GM12878 (cell line): ENCODE results near the gene ITGA8. TPM values are rescaled to one million over a fixed set of nuclear protein-coding genes. Genes with fewer than 3 reads are reported as not detected.

Source experiments
- ATAC-seq: fragments of 200-7000 bp; cut with Tn5 transposase; 3 replicates; pipeline ENCODE4 v1.9.1; 2020; ENCODE audit warnings: mild to moderate bottlenecking, moderate library complexity
- BruUV-seq: library from RNA; stranded (reverse); fragments of 400-500 nt; replicated peaks from 2 replicates; lab custom pipeline; 2021; lab: Mats Ljungman, UMichigan
- CTCF ChIA-PET: fragments of 300-600 bp; sonication (Branson Sonifier 250); formaldehyde crosslinking; extraction: SDS; loops from one replicate; lab custom pipeline; 2021; ENCODE audit warnings: inconsistent platforms; lab: Yijun Ruan, JAX
- POLR2A ChIA-PET: fragments of 350-600 bp; formaldehyde crosslinking; extraction: SDS; loops from one replicate; lab custom pipeline; 2021; ENCODE audit warnings: inconsistent platforms; lab: Charles Lee
- RAD21 ChIA-PET: fragments of 300-600 bp; sonication (Branson Sonifier 250); formaldehyde crosslinking; loops from one replicate; lab custom pipeline; 2023; ENCODE audit warnings: antibody characterized with exemption; ENCODE audit not compliant: unreplicated experiment; lab: Charles Lee
- SMC1A ChIA-PET: fragments of 300-600 bp; sonication (Branson Sonifier 250); formaldehyde crosslinking; loops from one replicate; lab custom pipeline; 2023; ENCODE audit not compliant: unreplicated experiment, uncharacterized antibody; lab: Charles Lee
- DNase-seq: peaks from one replicate; pipeline ENCODE4 v3.0.0-alpha.2; 2011; ENCODE audit warnings: low read depth, low spot score
- FAIRE-seq: peaks from 3 replicates; lab custom pipeline; 2011; peaks lifted over from hg19 to GRCh38; lab: Jason Lieb, UNC
- H2AFZ ChIP-seq: 2 replicates; pipeline ENCODE4 v1.6.0; 2011; ENCODE audit warnings: low read depth, low read length, control low read depth; ENCODE audit not compliant: control insufficient read depth
- H3K27ac ChIP-seq: 2 replicates; pipeline ENCODE4 v1.5.1; 2011; ENCODE audit warnings: control low read depth; ENCODE audit not compliant: control insufficient read depth, insufficient read depth
- H3K27me3 ChIP-seq, 2 experiments: replicated peaks in 1 of 2; 2 replicates each; pipeline versions ENCODE4 v1.6.0 to v1.6.1; 2011; ENCODE audit warnings: low read length in 1 of 2; ENCODE audit not compliant: control insufficient read depth in 2 of 2, insufficient read depth in 2 of 2
- H3K36me3 ChIP-seq, 2 experiments: 2 replicates each; pipeline ENCODE4 v1.5.1; 2011; ENCODE audit warnings: low read length in 1 of 2; ENCODE audit not compliant: control insufficient read depth in 2 of 2, insufficient read depth in 2 of 2
- H3K4me1 ChIP-seq: 2 replicates; pipeline ENCODE4 v1.6.1; 2011; ENCODE audit warnings: mild to moderate bottlenecking, low read length, moderate library complexity, mixed read lengths; ENCODE audit not compliant: control insufficient read depth, insufficient read depth
- H3K4me2 ChIP-seq: 2 replicates; pipeline ENCODE4 v1.6.0; 2011; ENCODE audit warnings: control low read depth; ENCODE audit not compliant: control insufficient read depth, insufficient read depth
- H3K4me3 ChIP-seq: fragments of 200-600 bp; sonication (generic); 2 replicates; pipeline ENCODE4 v1.5.1; 2016
- H3K79me2 ChIP-seq: 2 replicates; pipeline ENCODE4 v1.6.0; 2011; ENCODE audit warnings: low read length; ENCODE audit not compliant: control insufficient read depth, insufficient read depth
- H3K9ac ChIP-seq: 2 replicates; pipeline ENCODE4 v1.8.0; 2011; ENCODE audit warnings: low read length, control low read depth, mixed read lengths; ENCODE audit not compliant: control insufficient read depth, insufficient read depth
- H3K9me3 ChIP-seq: replicated peaks from 3 replicates; pipeline ENCODE4 v1.5.1; 2011; ENCODE audit warnings: mild to moderate bottlenecking, low read length; ENCODE audit not compliant: control insufficient read depth, insufficient read depth
- H4K20me1 ChIP-seq: 2 replicates; pipeline ENCODE4 v1.6.0; 2011; ENCODE audit not compliant: control insufficient read depth, insufficient read depth
- ATF7 ChIP-seq: fragments of 450-650 bp; IDR thresholded peaks from 2 replicates; pipeline ENCODE4 v1.6.1; 2016; ENCODE audit warnings: low read depth, mild to moderate bottlenecking
- CHD2 ChIP-seq: IDR thresholded peaks from 2 replicates; pipeline ENCODE4 v1.6.1; 2011; ENCODE audit warnings: low read depth, low read length, improper control_type of control experiment, borderline replicate concordance
- FOS ChIP-seq: IDR thresholded peaks from 3 replicates; pipeline ENCODE4 v1.6.1; 2011; ENCODE audit warnings: borderline replicate concordance; ENCODE audit not compliant: insufficient read length; ENCODE audit errors: extremely low read depth
- FOXK2 ChIP-seq: fragments of 450-650 bp; IDR thresholded peaks from 2 replicates; pipeline ENCODE4 v1.6.1; 2017; ENCODE audit warnings: mild to moderate bottlenecking, moderate library complexity
- NBN ChIP-seq: fragments of 450-650 bp; IDR thresholded peaks from 2 replicates; pipeline ENCODE4 v1.6.1; 2016
- RELA ChIP-seq: fragments of 450-650 bp; IDR thresholded peaks from 2 replicates; pipeline ENCODE4 v1.8.0; 2014; ENCODE audit warnings: borderline replicate concordance; ENCODE audit not compliant: partially characterized antibody
- RUNX3 ChIP-seq: IDR thresholded peaks from 2 replicates; pipeline ENCODE4 v1.6.1; 2012; ENCODE audit warnings: low read length, inconsistent platforms
- SMARCA5 ChIP-seq: fragments of 450-650 bp; IDR thresholded peaks from 2 replicates; pipeline ENCODE4 v1.6.1; 2017; ENCODE audit warnings: mild to moderate bottlenecking
- SUPT20H ChIP-seq: IDR thresholded peaks from 2 replicates; pipeline ENCODE4 v1.6.1; 2011; ENCODE audit warnings: low read depth, mild to moderate bottlenecking, low read length, moderate library complexity, borderline replicate concordance; ENCODE audit not compliant: control insufficient read depth
- TCF12 ChIP-seq: IDR thresholded peaks from 2 replicates; pipeline ENCODE4 v1.6.1; 2011; ENCODE audit warnings: low read depth, mild to moderate bottlenecking, low read length
- ZBED1 ChIP-seq: IDR thresholded peaks from 2 replicates; pipeline ENCODE4 v1.6.1; 2016; ENCODE audit warnings: borderline replicate concordance
- WGBS: methylation state at CpG from one replicate; pipeline ENCODE4 v1.1.6; 2016; ENCODE audit warnings: low lambda C conversion rate; ENCODE audit not compliant: insufficient replicate concordance, insufficient coverage; ENCODE audit errors: missing lambda C conversion rate; 5-methylcytosine and 5-hydroxymethylcytosine counted together
- in situ Hi-C: fragments of 300-500 bp; cut with MboI; formaldehyde crosslinking; loops from 9 replicates; pipeline ENCODE4 v1.14.3; 2018; ENCODE audit warnings: mixed read lengths
- intact Hi-C: fragments of 100-400 bp; cut with micrococcal nuclease; formaldehyde crosslinking; loops from one replicate; pipeline ENCODE4 v1.14.2; 2022; ENCODE audit not compliant: unreplicated experiment
- polyA plus RNA-seq, 11 experiments: library from polyadenylated mRNA; depleted of rRNA in 4 of 11; unstranded in 6 of 11; stranded (reverse) in 5 of 11; fragments of >200 nt; fragmentation: Nextera tagmentation in 4 of 11; fragmentation: Illumina TruSeq in 1 of 11; extraction: Ambion mirVana in 4 of 11; extraction: Trizol in 1 of 11; gene quantifications; 1 replicate in 1 of 11; 2 replicates in 10 of 11; pipeline versions ENCODE4 v1.2.1 to v1.2.3, GENCODE V29; 2011 to 2016; ENCODE audit warnings: inconsistent platforms in 2 of 11, missing spikeins in 2 of 11, low read depth in 1 of 11
- total RNA-seq, 4 experiments: library from RNA; depleted of rRNA in 3 of 4; stranded (reverse); fragments of >200 nt in 3 of 4; fragmentation: Illumina TruSeq in 1 of 4; extraction: Trizol in 1 of 4; gene quantifications; 2 replicates each; pipeline versions ENCODE4 v1.2.1 to v1.2.3, GENCODE V29; 2013 to 2021
- TF ChIP-seq, protein P1 (sequence below): IDR thresholded peaks from 2 replicates; pipeline ENCODE4 v1.6.1; 2011; ENCODE audit warnings: borderline replicate concordance, low read depth, mild to moderate bottlenecking, moderate library complexity, mixed read lengths, low read length; ENCODE audit not compliant: insufficient read depth; ENCODE audit errors: extremely low read length
- TF ChIP-seq, protein P2 (sequence below): fragments of 450-650 bp; IDR thresholded peaks from 2 replicates; pipeline ENCODE4 v1.6.1; 2017; ENCODE audit warnings: low read depth, mild to moderate bottlenecking, moderate library complexity
- TF ChIP-seq, protein P3 (sequence below): IDR thresholded peaks from 2 replicates; pipeline ENCODE4 v1.6.1; 2012; ENCODE audit warnings: mild to moderate bottlenecking, low read depth, low read length
- TF ChIP-seq, protein P4 (sequence below), 3 experiments: IDR thresholded peaks in 2 of 3; conservative IDR thresholded peaks in 1 of 3; 2 replicates each; pipeline ENCODE4 v1.5.1; 2011; ENCODE audit warnings: low read depth in 3 of 3, low read length in 3 of 3, mild to moderate bottlenecking in 3 of 3, control low read depth in 2 of 3, moderate library complexity in 2 of 3, inconsistent platforms in 1 of 3, mixed read lengths in 1 of 3; ENCODE audit not compliant: control insufficient read depth in 2 of 3, insufficient read depth in 1 of 3; ENCODE audit errors: extremely low read depth in 1 of 3

ITGA8 gene
- total and polyA plus RNA-seq, 10 of the 15 experiments (the other 5 are each of a cell fraction or from before 2014, with no cell fraction given), result 0.03 TPM; not detected in 9

DNA sequence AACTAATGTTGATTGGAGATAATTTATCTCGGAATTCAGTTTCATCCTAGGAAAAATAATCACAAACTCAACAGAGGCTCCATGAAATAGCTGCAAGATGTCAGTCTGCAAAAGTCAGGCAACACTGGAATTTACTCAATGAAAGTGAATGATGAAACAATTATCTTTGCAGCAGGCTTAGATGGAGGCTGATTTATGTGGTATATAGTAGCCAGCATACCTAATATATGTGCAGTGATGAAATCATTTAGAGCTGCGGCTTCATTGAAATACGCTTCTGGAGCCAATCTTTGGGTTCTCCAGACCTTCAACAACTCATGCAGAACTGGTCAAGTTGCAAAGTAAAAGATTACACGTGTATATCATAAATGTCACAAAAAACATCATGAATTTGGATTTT, 113.3 kb downstream of the ITGA8 start (continued):
- TF ChIP-seq, protein P1, sequence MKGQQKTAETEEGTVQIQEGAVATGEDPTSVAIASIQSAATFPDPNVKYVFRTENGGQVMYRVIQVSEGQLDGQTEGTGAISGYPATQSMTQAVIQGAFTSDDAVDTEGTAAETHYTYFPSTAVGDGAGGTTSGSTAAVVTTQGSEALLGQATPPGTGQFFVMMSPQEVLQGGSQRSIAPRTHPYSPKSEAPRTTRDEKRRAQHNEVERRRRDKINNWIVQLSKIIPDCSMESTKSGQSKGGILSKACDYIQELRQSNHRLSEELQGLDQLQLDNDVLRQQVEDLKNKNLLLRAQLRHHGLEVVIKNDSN, result no peak
- TF ChIP-seq TCF12 (no peak), NBN (no peak)
- TF ChIP-seq, all 136 proteins: peak for 0

DNA sequence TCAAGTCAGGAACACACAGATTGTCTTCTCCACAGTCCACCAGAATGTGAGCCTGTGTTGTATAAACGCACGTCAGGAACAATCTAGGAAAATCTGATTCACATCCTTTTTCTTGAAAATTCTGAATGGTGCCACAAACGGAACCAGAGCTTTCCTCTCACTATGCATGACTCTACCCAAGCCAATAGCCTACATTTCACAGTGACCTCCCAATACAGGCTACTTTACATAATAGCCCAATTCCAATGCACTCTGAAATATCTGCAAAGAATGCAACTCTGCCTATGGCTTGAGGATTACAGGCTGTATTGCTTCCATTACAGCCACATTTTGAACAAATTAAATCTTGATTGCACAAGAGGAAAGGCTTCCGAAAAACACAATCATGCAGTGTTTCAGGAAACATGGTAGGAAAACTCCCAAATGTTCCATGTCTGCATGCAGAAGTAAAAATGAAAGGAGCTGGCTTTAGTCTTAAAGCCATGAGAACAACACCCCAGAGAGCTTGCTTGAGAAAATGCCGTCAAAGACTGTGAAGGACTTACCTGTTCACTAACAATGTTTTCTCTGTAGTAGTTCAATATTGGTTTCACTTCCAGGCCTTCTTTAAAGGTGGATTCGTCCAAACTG, 113.9 kb downstream of the ITGA8 start:
- DNase-seq, result no peak
- no peak overlapping the region for H3K4me3 ChIP-seq
- 23% methylated on average over 6 of the region's 6 CpGs for WGBS
- POLR2A ChIA-PET, result no interaction called here
- no peak overlapping the region for H3K27ac ChIP-seq
- no peak for ATAC-seq
- intact Hi-C loops (no loop called here), in situ Hi-C loops (no loop called here)
- H4K20me1 ChIP-seq, result no peaks in the 10 kb centered on the region
- no peaks in the 10 kb centered on the region for H3K79me2 ChIP-seq
- 0 out of 4 replicates have a peak, but pooled peaks cover 0 to 1% of the 10 kb centered on the region in 2 experiments for H3K27me3 ChIP-seq
- RAD21 ChIA-PET, result no interaction called here
- BruUV-seq, result no TSS peak
- H3K9ac ChIP-seq, result no peak overlapping the region
- H3K9me3 ChIP-seq, result no peaks in the 10 kb centered on the region
- H2AFZ ChIP-seq, result no peak overlapping the region
- CTCF ChIA-PET, result no interaction called here
- H3K36me3 ChIP-seq, result no peaks in the 10 kb centered on the region
- H3K4me2 ChIP-seq, result no peak overlapping the region
- SMC1A ChIA-PET, result no interaction called here
- no peaks in the 10 kb centered on the region for H3K4me1 ChIP-seq
- FAIRE-seq, result no peak
- TF ChIP-seq, protein P2, sequence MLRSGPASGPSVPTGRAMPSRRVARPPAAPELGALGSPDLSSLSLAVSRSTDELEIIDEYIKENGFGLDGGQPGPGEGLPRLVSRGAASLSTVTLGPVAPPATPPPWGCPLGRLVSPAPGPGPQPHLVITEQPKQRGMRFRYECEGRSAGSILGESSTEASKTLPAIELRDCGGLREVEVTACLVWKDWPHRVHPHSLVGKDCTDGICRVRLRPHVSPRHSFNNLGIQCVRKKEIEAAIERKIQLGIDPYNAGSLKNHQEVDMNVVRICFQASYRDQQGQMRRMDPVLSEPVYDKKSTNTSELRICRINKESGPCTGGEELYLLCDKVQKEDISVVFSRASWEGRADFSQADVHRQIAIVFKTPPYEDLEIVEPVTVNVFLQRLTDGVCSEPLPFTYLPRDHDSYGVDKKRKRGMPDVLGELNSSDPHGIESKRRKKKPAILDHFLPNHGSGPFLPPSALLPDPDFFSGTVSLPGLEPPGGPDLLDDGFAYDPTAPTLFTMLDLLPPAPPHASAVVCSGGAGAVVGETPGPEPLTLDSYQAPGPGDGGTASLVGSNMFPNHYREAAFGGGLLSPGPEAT, result no peak
- TF ChIP-seq SUPT20H (no peak), FOS (no peak), RUNX3 (no peak), SMARCA5 (no peak), FOXK2 (no peak), ZBED1 (no peak), ATF7 (no peak), CHD2 (no peak), RELA (no peak)
- TF ChIP-seq, protein P3, sequence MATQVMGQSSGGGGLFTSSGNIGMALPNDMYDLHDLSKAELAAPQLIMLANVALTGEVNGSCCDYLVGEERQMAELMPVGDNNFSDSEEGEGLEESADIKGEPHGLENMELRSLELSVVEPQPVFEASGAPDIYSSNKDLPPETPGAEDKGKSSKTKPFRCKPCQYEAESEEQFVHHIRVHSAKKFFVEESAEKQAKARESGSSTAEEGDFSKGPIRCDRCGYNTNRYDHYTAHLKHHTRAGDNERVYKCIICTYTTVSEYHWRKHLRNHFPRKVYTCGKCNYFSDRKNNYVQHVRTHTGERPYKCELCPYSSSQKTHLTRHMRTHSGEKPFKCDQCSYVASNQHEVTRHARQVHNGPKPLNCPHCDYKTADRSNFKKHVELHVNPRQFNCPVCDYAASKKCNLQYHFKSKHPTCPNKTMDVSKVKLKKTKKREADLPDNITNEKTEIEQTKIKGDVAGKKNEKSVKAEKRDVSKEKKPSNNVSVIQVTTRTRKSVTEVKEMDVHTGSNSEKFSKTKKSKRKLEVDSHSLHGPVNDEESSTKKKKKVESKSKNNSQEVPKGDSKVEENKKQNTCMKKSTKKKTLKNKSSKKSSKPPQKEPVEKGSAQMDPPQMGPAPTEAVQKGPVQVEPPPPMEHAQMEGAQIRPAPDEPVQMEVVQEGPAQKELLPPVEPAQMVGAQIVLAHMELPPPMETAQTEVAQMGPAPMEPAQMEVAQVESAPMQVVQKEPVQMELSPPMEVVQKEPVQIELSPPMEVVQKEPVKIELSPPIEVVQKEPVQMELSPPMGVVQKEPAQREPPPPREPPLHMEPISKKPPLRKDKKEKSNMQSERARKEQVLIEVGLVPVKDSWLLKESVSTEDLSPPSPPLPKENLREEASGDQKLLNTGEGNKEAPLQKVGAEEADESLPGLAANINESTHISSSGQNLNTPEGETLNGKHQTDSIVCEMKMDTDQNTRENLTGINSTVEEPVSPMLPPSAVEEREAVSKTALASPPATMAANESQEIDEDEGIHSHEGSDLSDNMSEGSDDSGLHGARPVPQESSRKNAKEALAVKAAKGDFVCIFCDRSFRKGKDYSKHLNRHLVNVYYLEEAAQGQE, result no peak
- TF ChIP-seq, protein P4, sequence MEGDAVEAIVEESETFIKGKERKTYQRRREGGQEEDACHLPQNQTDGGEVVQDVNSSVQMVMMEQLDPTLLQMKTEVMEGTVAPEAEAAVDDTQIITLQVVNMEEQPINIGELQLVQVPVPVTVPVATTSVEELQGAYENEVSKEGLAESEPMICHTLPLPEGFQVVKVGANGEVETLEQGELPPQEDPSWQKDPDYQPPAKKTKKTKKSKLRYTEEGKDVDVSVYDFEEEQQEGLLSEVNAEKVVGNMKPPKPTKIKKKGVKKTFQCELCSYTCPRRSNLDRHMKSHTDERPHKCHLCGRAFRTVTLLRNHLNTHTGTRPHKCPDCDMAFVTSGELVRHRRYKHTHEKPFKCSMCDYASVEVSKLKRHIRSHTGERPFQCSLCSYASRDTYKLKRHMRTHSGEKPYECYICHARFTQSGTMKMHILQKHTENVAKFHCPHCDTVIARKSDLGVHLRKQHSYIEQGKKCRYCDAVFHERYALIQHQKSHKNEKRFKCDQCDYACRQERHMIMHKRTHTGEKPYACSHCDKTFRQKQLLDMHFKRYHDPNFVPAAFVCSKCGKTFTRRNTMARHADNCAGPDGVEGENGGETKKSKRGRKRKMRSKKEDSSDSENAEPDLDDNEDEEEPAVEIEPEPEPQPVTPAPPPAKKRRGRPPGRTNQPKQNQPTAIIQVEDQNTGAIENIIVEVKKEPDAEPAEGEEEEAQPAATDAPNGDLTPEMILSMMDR (IDR thresholded peaks at IDR 0.05 in 2 of 3, conservative IDR thresholded peaks at IDR 0.05 in 1 of 3; ENCODE audit: control insufficient read depth in 2 of 3, extremely low read depth in 1 of 3, insufficient read depth in 1 of 3, low read depth in 3 of 3, low read length in 3 of 3), result no peak
